ENCODE results near the gene PDRG1.
A peak's percentile ranks its signal among the peaks of the same experiment; 100 is the strongest.

PDRG1 gene

DNA sequence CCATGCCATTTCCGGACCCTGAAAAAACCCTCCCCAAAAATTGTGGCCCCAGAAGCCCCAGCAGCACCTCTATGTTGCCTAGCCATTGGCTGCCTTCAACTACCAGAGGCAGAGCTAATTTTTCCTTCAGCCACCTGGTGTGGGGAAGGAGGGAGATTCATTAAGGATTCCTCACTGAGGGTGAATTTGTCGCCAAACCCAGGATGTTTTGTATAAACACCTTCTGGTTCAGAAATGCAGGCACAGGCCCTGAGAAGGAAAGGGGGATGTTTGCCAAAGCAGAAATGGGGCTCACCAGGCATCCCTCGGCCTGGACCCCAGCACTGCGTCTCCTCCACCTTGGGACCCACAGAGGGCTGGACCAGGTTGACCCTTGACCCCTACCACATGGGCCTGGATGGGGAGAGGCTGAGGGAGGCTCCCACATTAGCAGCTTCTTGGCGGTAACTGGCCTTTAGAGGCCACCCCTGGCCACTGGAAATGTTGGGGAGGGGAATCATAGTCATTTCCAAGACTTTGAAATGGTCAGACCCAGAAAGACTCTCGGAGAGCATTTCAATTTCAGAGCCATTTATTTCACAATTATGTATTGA, 1.8 kb upstream of the PDRG1 start:
- peaks cover 25% of the 10 kb centered on the region for H3K36me3 ChIP-seq
- no peak for DNase-seq
- H3K4me3 ChIP-seq (ENCODE audit: low read depth, low read length), result no peak overlapping the region
- H3K27ac ChIP-seq, result no peak overlapping the region
- no peaks in the 10 kb centered on the region for H3K9me3 ChIP-seq (ENCODE audit: severe bottlenecking)
- TF ChIP-seq, protein P1, sequence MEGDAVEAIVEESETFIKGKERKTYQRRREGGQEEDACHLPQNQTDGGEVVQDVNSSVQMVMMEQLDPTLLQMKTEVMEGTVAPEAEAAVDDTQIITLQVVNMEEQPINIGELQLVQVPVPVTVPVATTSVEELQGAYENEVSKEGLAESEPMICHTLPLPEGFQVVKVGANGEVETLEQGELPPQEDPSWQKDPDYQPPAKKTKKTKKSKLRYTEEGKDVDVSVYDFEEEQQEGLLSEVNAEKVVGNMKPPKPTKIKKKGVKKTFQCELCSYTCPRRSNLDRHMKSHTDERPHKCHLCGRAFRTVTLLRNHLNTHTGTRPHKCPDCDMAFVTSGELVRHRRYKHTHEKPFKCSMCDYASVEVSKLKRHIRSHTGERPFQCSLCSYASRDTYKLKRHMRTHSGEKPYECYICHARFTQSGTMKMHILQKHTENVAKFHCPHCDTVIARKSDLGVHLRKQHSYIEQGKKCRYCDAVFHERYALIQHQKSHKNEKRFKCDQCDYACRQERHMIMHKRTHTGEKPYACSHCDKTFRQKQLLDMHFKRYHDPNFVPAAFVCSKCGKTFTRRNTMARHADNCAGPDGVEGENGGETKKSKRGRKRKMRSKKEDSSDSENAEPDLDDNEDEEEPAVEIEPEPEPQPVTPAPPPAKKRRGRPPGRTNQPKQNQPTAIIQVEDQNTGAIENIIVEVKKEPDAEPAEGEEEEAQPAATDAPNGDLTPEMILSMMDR (IDR thresholded peaks at IDR 0.05; ENCODE audit: low read depth, low read length), result no peak
- no peaks in the 10 kb centered on the region for H3K27me3 ChIP-seq (ENCODE audit: insufficient read depth, low read depth, severe bottlenecking)

DNA sequence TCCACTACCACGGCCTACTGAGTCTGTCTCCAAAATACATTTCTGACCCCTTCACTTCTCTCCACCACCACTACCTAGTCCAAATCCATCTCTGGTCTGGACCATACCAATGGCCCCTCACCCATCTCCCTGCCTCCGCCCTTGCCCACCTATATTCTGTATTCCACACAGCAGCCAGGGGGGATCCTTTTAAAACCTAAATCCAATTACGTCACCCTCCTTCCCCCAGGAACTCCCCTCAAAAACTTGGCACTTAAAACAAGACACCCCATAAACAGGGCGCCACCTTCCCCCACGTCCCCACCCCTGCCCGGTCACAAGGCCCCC, 680 bp downstream of the PDRG1 start:
- H3K9me3 ChIP-seq (ENCODE audit: severe bottlenecking), result no peaks in the 10 kb centered on the region
- peak overlapping the region; percentile 90 for H3K27ac ChIP-seq
- no peaks in the 10 kb centered on the region for H3K27me3 ChIP-seq (ENCODE audit: insufficient read depth, low read depth, severe bottlenecking)
- TF ChIP-seq, protein P1 (IDR thresholded peaks at IDR 0.05; ENCODE audit: low read depth, low read length), result no peak
- H3K4me3 ChIP-seq (ENCODE audit: low read depth, low read length), result peak overlapping the region; percentile 95
- peaks cover 50% of the 10 kb centered on the region for H3K36me3 ChIP-seq
- DNase-seq, result no peak

DNA sequence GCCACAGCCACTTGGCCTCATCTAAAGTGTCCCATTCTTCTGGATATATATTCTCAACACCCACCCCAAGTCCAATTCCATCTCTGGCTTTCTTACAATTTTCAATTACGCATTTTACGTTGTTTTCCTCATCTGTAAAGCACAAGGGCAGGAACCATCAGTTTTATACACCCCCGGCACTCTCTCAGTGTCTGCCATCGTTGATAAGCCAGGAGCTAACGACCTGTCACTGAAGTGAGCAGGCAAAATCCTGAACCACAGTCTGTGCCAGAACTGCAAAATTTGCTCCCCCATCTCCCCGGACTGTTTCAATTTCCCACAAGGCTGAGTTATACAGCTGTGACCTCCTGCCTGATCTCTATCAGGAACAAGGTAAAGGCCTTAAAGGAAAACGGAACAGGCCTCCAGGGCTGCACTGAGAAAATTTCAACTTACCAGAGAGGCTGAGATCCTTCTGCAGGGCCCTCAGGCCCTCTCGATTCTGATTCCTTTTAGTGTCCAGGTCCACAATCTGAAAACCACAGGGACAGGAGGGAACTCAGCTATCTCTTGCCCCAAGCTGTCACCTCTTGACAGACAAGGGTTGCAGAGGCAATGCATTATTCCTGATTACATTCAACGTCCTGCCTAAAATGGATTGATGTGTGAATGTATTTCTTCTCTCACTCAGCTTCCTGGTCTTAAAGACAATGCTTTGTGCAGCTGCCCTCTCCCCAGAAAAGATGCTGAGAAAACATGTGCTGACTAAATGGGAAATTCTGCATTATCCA, 1.8 kb downstream of the PDRG1 start:
- Histone ChIP-seq H3K27me3 (ENCODE audit: insufficient read depth, low read depth, severe bottlenecking) (no peaks in the 10 kb centered on the region), H3K9me3 (ENCODE audit: severe bottlenecking) (no peaks in the 10 kb centered on the region), H3K27ac (no peak overlapping the region), H3K4me3 (ENCODE audit: low read depth, low read length) (no peak overlapping the region), H3K36me3 (peaks cover 61% of the 10 kb centered on the region)
- no peak for DNase-seq
- TF ChIP-seq, protein P1 (IDR thresholded peaks at IDR 0.05; ENCODE audit: low read depth, low read length), result no peak

DNA sequence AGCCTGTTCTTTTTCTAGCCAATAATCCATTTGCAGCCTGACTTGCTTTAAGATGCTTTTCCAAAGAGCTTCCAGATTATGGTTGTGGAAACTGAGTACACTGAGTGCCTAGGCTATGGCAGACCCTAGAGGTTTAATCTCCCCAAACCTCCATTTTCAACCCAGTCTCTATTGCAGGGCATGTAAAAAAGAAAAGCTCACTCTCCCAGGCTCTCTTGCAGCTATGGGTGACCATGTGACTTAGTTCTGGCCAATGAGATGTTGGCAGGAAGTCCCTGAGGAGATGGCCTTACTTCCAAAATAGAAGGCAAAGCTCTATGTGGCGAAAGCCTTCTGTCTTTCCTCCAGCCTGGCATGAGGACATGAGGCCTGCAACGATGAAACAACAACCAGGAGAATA, 3.8 kb downstream of the PDRG1 start:
- no peak for DNase-seq
- Histone ChIP-seq H3K27me3 (ENCODE audit: insufficient read depth, low read depth, severe bottlenecking) (no peaks in the 10 kb centered on the region), H3K27ac (no peak overlapping the region), H3K36me3 (peaks cover 77% of the 10 kb centered on the region), H3K9me3 (ENCODE audit: severe bottlenecking) (no peaks in the 10 kb centered on the region), H3K4me3 (ENCODE audit: low read depth, low read length) (no peak overlapping the region)
- TF ChIP-seq, protein P1 (IDR thresholded peaks at IDR 0.05; ENCODE audit: low read depth, low read length), result no peak

DNA sequence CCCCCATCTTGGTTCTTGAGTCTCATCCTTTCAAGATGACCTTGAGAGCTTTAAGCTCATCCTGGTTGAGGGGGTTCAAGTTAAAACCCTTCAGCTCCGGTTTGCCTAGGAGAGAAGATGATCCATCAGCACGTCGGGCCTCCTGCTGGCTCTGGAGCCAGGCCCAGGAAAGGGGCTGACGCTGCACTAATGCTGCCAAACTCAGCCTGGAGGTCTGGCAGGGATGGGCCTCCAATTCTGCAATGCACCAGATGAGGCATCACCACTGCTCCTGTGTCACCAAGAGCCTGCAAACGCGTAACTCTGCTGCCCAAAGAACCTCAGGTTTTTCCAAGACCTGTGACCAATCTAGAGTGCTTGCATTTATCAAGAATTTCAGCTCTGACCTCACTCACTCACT, 6.1 kb downstream of the PDRG1 start:
- H3K36me3 ChIP-seq, result peaks cover 73% of the 10 kb centered on the region
- H3K27me3 ChIP-seq (ENCODE audit: insufficient read depth, low read depth, severe bottlenecking), result no peaks in the 10 kb centered on the region
- H3K27ac ChIP-seq, result no peak overlapping the region
- no peak for DNase-seq
- TF ChIP-seq, protein P1 (IDR thresholded peaks at IDR 0.05; ENCODE audit: low read depth, low read length), result no peak
- no peaks in the 10 kb centered on the region for H3K9me3 ChIP-seq (ENCODE audit: severe bottlenecking)
- no peak overlapping the region for H3K4me3 ChIP-seq (ENCODE audit: low read depth, low read length)

All from WERI-Rb-1 (cell line).